Left renal pelvis (tissue), 4 donors: ENCODE data around the gene OR5C1. TPM values are rescaled to one million over a fixed set of nuclear protein-coding genes. Genes with fewer than 3 reads are reported as not detected.
"Not testable (repeated sequence)": the region's sequence is repeated elsewhere in the genome, so short reads cannot be mapped to it uniquely, and the experiment has no call there.

Source experiments
- DNase-seq, 4 donors: peaks; one replicate each; pipeline ENCODE4 v3.0.0-alpha.2; 2013; ENCODE audit warnings: low read depth in 4 of 4, low spot score in 3 of 4
- polyA plus RNA-seq, 4 donors: library from polyadenylated mRNA; unstranded; fragments of 120-200 nt; gene quantifications; one replicate each; pipeline ENCODE4 v1.2.1, GENCODE V29; 2013; ENCODE audit not compliant: insufficient read length in 4 of 4

The OR5C1 gene
- not detected for polyA plus RNA-seq

DNA sequence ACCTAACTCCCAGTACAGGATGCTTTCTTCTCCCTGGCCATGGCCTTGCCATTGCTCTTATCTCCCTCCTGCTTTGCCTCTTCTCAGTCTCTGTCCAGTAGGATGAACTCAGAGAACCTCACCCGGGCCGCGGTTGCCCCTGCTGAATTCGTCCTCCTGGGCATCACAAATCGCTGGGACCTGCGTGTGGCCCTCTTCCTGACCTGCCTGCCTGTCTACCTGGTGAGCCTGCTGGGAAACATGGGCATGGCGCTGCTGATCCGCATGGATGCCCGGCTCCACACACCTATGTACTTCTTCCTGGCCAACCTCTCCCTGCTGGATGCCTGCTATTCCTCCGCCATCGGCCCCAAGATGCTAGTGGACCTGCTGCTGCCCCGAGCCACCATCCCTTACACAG, at the start of gene OR5C1:
OR5C1 (plus strand) TSS at position 103 of the 400 bp plus-strand sequence; CDS start at position 103, 0 bp downstream.
- no peak for DNase-seq

DNA sequence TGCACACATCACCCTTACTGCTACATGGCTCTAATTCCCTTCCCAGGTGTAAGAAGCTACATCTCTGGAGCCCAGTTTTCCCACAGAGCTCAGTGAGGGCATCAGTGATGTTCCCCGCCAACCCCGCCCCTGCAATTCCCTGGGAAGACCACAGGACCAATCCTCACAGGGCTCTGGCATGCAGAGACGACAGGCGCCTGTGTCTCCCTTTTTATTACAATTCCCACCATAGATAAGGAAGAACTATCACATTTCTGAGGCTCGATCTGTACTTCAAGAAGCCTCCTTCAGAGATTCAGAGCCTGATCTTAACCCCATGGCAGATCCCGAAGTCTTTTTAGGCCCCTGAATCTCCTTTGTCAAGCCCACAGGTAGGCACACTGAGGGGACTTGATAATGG, 46.7 kb upstream of the OR5C1 start, which contains the start of gene OR1L6:
OR1L6 (plus strand) TSS at position 301 of the 400 bp plus-strand sequence. CDS start 7,545 bp downstream, outside the sequence.
- no peak for DNase-seq

DNA sequence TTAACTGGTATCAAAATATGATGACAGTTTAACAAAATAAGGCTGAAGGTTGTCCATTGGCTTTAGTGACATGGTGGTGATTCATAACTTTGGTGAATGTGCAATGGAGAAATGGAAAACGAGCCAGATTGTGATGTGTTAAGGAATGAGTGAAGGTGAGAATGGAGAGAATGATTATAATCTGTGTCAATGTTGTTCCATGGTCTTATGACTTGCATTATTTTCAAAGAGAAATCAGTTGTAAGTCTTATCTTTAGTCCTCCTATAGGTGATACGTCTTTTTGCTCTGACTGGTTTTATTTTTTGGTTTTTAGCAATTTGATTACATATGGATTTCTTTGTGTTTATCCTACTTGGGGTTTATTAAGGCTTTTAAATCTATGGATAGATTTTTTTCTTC, 33.9 kb upstream of the OR5C1 start:
- no peak for DNase-seq

DNA sequence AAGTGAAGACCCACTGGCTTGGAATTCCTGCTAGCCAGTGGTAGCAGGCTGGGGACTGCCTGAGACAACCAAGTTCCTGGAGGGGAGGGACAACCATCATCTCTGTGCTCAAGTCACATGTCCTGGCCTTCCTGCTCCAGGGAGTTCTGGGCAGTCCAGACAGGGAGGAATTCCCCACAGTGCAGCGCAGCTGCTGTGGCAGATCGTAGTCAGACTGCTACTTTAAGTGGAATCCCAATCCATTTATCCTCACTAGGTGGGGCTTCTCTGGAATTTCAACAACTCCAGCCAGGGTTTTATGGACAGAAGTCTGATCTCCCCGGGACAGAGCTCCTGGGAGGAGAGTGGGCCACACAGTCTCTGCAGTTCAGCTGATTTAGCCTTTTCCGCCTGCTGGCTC, 20.9 kb upstream of the OR5C1 start:
- no peak for DNase-seq

DNA sequence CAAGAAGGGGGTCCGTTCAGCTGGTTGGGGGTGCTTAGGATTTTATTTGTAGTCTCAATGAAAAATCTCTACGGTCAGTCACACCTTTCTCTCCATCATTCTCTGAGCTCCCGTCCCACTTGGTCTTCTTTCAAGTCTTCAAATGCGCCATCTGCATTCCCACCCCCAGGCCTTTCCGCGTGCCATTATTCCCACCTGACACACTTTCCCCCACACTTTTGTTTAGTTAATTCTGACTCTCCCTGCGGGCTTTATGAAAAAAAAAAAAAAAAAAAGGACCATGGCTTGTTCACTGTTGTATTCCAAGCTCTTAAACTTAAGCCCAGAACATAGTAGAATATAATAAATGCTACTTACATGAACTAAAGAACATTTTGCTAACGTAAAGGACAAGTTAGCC, 11.7 kb upstream of the OR5C1 start:
- no peak for DNase-seq

DNA sequence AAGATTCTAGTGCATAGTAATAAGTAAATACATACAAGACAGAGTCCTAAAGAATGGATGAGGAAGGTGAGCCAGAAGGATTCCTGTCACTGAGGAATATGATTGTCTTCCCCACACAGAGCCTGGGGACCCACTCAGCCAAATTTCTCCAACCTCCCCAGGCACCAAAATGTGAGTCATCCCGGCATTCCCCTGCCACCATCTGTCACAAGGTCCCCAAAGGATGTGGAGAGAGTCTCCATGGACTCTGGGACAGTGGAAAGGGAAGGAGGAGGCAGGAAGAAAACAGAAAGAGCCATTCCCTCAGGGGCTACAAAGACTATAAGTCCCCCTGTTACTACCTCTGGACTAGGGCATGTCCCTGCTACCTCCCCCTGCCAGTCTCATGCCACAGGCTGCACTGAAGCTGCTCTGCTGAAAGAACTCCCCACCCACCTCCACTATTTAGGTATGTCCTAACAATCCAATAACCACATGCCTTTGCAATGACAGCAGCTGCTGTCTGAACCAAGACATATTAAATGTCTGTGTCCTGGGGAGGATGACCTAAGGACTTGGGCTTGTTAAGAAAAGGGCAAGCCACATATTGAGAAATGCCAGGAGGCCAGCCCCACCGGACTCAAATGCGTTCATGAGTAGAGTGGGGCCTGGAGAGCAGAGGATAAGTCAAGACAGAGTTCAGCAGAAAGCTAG, 10.7 kb upstream of the OR5C1 start:
- no peak for DNase-seq

DNA sequence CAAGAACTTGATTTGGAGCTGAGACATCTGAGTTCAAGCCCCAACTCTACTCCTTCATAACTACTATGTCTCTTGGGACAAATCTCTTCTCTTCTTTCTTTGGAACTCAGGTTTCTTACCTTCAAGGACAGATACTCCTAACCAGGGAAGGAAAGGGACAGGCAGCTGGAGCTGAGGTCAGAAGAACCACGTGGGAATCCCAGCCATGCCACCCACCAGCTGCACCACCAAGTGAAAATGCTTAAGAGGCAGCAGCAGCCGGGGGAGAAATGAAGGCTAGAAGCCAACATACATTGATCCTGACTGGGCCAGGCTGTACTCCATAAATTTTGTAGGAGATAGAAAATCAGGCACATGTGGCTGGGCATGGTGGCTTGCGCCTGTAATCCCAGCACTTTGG, 9.6 kb upstream of the OR5C1 start:
- DNase-seq, result no peak

DNA sequence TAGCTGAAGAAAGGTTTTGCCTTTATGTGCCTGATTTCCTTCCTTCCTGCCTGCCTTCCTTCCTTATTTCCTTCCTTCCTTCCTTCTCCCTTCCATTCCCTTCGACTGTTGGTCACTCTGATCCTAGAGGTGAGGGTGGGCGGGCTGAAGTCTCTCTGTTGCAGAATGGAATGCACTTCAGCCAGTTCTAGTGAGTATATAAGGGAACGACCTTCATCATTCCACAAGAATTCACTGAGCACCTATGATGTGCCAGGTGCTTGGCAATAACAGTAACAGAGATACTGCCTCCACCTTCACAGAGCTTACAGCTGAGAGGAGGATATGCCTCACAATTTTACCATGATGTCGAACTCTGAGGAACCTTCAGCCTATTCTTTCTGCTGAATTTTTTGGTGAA, 8.7 kb upstream of the OR5C1 start:
- DNase-seq, result no peak

DNA sequence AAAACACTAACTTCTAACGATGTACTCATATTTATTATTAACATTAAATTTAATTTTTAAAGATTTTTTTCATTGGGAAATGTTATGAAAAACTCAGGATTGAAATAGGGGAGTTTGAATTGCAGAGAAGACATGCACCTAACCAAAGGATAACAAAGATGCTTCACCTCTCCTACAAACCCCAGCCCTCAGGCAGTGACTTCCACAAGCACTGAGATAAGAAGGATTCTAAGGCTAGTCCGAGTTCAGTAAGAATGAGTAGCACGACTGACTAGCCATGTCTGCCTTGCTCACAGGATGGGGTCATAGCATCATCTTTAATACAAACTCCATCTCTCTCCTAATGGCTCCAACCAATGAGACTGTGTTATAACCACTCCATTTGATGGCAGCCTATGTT, 7.1 kb upstream of the OR5C1 start:
- DNase-seq, result no peak

DNA sequence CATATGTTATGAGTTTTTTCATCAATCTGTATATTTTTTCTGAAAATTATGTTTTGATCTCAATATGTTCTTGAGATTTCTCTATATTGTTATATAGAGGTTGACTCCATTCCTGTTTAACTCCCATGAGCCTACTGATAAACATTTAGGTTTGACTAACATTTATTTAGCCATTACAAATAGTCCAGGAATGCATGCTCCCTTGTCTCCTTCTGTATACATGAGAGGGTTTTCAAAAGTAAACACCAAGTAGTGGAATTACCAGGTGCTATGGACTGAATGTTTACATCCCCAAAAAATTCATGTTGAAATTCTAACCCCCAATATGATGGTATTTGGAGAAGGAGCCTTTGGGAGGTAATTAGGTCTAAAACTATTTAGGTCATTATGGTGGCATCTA, 3.5 kb upstream of the OR5C1 start:
- no peak for DNase-seq

DNA sequence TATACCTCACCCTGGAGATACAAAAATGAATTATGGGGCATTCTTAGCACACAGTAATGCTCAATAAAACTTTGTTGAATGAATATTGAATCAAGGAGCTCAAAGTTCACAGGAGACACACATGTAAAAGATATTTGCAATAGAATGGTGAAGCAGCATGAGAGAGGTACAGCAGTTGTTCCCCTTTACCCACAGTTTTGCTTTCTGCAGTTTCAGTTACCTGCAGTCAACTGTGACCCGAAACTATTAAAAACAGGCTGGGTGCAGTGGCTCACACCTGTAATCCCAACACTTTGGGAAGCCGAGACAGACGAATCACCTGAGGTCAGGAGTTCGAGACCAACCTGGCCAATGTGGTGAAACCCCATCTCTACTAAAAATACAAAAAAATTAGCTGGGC, 2.4 kb upstream of the OR5C1 start:
- DNase-seq, result no peak

DNA sequence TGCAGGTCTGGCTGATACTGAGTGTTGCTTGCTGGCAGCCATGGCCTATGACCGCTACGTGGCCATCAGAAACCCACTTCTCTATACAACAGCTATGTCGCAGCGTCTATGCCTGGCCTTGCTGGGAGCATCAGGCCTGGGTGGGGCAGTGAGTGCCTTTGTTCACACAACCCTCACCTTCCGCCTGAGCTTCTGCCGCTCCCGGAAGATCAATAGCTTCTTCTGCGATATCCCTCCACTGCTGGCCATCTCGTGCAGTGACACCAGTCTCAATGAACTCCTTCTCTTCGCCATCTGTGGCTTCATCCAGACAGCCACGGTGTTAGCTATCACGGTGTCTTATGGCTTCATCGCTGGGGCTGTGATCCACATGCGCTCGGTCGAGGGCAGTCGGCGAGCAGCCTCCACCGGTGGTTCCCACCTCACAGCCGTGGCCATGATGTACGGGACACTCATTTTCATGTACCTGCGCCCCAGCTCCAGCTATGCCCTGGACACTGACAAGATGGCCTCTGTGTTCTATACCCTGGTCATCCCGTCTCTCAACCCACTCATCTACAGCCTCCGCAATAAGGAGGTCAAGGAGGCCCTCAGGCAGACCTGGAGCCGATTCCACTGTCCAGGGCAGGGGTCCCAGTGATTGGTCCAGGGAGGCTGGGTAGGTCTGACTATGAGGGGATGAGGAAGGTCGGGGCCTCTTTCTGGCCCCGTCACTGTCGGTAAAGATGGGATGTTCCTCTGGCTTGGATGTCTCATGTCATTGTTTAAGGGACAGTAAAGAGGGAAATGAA, 718 bp downstream of the OR5C1 start:
- no peak for DNase-seq

DNA sequence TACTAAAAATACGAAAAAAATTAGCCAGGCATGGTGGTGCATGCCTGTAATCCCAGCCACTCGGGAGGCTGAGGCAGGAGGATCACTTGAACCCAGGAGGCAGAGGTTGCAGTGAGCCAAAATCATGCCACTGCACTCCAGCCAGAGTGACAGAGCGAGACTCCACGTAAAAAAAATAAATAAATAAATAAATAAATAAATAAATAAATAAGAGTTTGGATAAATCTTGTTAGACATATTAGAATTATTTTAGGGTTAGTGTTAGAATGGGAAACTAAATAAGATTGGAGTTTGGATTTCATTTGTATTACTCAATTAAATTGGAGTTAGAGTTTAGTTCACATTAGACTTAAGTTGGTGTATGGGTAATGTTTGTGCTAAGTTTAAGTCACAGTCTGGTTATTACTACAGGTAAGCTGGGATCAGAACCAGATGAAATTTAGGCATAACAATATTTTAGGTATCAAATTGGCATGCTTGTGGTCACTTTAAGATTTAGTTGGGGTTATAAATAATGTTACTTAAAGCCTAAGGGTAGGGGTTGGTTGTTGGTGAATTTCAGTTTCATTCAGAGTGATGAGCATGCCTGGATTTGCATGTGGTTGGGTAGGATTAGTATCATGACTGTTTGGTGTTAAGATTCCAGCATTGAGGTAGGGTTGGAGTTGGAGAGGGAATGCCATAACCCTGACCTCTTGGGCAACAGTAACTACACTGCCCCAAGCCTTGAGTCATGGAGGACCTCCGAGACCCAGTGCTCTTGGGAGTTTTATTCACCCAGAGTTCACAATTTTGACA, 3.3 kb downstream of the OR5C1 start:
- DNase-seq, result no peak

DNA sequence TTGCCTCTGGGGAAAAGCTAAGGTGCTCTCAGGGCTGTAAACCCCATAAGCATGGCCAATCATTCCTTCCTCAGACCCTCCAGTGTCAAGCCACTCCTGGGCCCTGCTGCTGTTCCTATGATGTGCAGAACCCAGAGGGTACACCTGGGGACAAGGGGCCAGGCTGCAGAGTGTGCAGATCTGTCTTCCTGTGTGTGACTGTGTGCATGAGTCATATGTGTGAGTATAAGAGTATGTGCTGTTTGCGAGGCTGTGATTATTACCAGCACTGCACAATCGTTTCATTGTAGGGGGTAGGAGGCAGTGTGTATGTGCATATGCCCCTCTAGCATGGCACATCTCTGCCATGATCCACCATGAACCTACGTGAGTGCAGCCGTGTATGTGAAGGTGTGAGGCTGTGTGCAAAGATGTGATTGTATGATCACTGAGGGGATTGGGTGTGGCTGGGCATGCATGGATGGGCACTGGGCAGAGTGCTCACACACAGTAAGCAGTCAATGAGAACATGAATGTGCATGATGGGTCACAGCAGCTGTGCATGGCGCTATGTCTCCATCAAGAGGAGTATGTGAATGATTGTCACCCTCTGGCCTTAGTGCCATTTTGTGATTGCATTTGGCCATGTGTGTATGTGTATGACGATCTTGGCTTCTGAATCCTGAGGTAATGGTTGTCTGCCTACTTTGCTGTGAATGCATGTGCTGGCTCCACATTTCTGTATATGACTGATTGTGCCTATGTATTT, 8.8 kb downstream of the OR5C1 start:
- no peak for DNase-seq

DNA sequence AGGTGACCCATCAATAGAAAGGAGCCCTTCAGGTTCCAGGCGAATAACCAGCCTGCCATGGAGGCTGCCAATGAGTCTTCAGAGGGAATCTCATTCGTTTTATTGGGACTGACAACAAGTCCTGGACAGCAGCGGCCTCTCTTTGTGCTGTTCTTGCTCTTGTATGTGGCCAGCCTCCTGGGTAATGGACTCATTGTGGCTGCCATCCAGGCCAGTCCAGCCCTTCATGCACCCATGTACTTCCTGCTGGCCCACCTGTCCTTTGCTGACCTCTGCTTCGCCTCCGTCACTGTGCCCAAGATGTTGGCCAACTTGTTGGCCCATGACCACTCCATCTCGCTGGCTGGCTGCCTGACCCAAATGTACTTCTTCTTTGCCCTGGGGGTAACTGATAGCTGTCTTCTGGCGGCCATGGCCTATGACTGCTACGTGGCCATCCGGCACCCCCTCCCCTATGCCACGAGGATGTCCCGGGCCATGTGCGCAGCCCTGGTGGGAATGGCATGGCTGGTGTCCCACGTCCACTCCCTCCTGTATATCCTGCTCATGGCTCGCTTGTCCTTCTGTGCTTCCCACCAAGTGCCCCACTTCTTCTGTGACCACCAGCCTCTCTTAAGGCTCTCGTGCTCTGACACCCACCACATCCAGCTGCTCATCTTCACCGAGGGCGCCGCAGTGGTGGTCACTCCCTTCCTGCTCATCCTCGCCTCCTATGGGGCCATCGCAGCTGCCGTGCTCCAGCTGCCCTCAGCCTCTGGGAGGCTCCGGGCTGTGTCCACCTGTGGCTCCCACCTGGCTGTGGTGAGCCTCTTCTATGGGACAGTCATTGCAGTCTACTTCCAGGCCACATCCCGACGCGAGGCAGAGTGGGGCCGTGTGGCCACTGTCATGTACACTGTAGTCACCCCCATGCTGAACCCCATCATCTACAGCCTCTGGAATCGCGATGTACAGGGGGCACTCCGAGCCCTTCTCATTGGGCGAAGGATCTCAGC, 11.6 kb downstream of the OR5C1 start, which contains the start of gene OR1K1:
OR1K1 (plus strand) TSS at position 58 of the 995 bp plus-strand sequence; CDS start at position 58, 0 bp downstream.
- DNase-seq, result no peak

DNA sequence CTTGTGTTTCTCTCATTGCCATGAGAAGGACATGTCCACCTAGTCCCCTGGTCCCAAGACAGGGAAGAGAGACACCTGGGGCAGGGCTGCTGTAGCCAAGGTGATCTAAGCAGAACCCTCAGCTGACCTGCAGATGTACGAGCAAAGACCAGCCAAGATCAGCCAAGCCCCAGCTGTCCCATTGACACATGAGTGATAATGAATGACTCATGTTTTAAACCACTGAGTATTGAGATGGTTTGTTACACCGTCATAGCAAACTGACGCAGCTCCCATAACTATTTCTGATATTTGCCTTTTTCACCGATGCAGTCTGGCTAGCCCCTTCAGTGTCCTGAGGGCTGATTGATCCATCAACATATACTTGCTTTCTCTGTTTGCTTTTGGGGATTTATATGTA, 17.9 kb downstream of the OR5C1 start:
- DNase-seq, result no peak

DNA sequence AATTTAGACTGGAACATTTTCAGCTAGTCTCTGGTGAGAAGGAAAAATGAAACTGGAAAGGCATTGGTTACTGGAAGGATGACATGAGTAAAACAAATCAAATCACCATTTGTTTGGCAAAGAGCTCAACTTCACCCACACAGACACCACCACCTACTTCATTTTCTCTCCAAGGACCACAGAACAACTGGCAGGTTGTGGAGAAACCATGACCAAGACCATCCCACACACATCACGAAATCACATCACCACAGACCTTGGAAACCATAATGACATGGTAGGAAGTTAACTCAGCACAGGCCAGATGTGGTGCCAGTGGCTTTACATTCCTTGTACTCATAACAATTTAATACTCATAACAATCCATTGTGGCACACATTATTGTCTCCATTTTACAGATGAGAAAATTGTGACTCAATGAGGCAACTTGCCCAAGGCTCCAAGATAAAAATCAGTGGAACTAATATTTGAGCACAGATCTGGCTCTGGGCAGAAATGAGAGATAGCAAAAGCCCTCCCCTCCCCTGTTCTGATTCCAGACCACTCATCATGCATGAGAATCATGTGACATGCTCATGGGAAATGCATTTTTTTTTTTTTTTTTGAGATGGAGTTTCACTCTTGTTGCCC, 18.7 kb downstream of the OR5C1 start:
- DNase-seq, result no peak

DNA sequence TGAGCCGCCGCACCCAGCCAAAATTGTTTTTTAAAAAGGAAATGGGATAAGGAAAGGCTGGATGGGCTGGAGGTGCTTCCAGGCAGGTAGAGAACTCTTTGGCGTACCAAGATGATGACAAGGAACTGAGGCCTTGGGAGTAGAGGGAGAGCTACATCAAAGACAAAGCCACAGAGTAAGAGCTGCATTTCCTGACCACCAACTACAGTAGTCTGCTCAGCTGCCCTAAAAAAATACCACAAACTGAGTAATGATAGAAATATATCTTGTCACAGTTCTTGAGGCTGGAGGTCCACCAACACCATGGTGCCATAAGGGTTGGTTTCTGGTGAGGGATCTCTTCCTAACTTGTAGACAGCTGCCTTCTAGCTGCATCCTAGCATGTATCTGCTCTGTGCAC, 19.4 kb downstream of the OR5C1 start:
- DNase-seq, result no peak

DNA sequence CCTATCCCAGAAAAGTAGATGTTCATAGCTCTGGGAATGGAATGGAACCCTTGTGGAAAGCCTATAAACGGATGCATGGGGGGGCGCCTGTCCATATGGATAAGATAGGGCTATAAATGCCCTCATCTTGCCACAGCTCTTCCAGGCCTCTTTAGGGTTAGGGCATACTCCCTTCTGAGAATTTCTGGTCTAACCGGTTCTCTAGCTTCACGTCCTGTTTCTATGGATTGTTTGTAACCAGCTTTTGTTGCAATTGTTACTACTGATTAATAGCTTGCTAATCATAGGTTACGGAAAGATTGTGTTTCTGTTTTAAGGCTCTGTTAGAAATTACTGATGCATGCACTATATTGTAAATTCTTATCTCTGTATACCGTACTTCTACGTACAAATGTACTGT, 20.5 kb downstream of the OR5C1 start:
- not testable (repeated sequence) for DNase-seq
